ENCODE results near the gene TEX22.

Gene TEX22

GRCh38 chr14:105353136-105353535, 45.2 kb upstream of the TEX22 start:
- TF ChIP-seq, protein P1, sequence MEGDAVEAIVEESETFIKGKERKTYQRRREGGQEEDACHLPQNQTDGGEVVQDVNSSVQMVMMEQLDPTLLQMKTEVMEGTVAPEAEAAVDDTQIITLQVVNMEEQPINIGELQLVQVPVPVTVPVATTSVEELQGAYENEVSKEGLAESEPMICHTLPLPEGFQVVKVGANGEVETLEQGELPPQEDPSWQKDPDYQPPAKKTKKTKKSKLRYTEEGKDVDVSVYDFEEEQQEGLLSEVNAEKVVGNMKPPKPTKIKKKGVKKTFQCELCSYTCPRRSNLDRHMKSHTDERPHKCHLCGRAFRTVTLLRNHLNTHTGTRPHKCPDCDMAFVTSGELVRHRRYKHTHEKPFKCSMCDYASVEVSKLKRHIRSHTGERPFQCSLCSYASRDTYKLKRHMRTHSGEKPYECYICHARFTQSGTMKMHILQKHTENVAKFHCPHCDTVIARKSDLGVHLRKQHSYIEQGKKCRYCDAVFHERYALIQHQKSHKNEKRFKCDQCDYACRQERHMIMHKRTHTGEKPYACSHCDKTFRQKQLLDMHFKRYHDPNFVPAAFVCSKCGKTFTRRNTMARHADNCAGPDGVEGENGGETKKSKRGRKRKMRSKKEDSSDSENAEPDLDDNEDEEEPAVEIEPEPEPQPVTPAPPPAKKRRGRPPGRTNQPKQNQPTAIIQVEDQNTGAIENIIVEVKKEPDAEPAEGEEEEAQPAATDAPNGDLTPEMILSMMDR (IDR thresholded peaks at IDR 0.05; ENCODE audit: low read depth, low read length) = no peak
- no peak for DNase-seq (ENCODE audit: extremely low read depth, low read depth)

DNA sequence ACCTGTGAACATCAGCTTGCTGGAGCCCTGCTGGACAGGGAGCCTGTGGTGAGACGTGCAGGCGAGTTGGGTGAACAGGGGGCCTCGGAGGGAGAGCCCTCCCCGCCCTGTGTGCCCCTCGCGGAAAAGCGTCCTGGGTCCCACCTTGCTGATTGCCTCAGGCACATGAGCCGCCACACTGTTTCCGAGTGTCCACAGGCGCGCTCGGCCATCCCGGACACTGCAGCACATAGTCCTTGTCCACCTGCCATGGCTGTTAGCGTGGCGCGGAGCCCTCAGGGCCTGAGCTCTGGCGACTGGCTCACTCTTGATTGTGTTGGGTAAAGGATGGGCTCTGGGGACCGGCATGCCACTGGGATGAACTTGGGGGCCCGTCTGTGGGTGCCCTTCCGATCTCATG, 43.8 kb upstream of the TEX22 start:
- TF ChIP-seq, protein P1 (IDR thresholded peaks at IDR 0.05; ENCODE audit: low read depth, low read length) = no peak
- no peak for DNase-seq (ENCODE audit: extremely low read depth, low read depth)

DNA sequence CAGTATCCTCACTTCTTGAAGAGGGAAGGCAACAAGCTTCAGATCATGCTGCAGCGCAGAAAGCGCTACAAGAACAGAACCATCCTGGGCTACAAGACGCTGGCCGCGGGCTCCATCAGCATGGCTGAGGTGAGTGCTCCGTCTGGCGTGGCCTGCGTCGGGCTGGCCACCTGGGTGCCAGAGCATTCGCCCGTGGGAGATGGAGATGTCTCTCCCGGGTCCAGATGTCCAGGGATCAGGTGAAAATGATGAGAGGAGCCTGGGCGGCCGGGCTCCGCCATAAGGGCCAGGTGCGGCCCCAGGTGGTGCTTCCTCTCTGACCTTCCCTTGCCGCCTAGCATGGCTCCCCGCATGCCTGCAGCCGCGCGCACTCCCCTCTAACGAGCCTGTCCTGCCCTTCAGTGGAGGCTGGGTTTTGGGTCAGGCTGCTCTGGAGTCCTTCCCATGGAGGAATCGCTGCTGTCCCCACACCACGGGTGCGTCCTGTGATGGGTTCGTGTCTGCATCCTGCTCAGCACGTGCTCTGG, 43.2 kb upstream of the TEX22 start:
- DNase-seq (ENCODE audit: extremely low read depth, low read depth) = no peak
- TF ChIP-seq, protein P1 (IDR thresholded peaks at IDR 0.05; ENCODE audit: low read depth, low read length) = no peak

GRCh38 chr14:105355850-105356604, 42.3 kb upstream of the TEX22 start:
- TF ChIP-seq, protein P1 (IDR thresholded peaks at IDR 0.05; ENCODE audit: low read depth, low read length) = no peak

GRCh38 chr14:105356927-105357326, 41.4 kb upstream of the TEX22 start:
- DNase-seq (ENCODE audit: extremely low read depth, low read depth) = no peak
- TF ChIP-seq, protein P1 (IDR thresholded peaks at IDR 0.05; ENCODE audit: low read depth, low read length) = no peak

More at GRCh38 chr14:105355850-105356604, 42.3 kb upstream of the TEX22 start:
- DNase-seq (ENCODE audit: extremely low read depth, low read depth) = no peak

GRCh38 chr14:105357626-105358025, 40.7 kb upstream of the TEX22 start:
- TF ChIP-seq, protein P1 (IDR thresholded peaks at IDR 0.05; ENCODE audit: low read depth, low read length) = no peak
- no peak for DNase-seq (ENCODE audit: extremely low read depth, low read depth)

DNA sequence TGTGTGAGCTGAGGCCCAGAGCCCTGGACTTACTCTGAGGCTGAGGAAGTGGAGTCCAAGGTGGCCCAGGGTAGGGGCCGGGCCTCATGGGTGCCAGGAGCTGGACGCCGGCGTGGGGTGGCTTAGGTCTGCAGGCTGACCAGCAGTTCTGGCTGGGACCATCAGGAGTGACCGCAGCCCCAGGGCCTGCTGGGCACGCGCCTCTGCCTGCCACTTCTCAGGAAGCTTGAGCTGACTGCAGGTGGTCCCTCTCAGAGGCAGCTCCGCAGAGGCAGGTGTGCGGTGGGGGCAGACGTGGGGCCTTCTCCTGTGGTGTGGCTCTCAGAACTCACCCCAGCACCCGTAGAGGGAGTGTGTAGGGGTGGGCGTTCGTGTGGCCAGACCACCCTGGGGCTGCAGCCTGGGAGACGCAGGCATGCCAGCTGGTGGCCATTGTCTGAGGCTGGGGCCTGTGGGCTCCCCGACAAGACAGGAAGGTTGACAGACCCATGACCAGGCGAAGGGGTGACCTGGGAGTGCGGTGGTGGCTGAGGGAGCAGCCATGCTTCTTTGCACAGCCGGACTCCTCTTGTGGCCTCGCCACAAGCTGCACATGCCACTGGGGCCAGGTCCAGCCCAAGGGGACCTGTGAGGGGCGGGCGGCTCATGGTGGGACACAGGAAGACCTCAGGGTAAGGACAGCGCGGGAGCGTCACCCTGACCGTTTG, 40.0 kb upstream of the TEX22 start:
- no peak for DNase-seq (ENCODE audit: extremely low read depth, low read depth)
- TF ChIP-seq, protein P1 (IDR thresholded peaks at IDR 0.05; ENCODE audit: low read depth, low read length) = no peak
